GM12875 (cell line): Measurements from ENCODE around the gene CARD10.

Experiments used
- H3K4me3 ChIP-seq: one replicate; pipeline ENCODE4 v1.5.1; 2011; ENCODE audit warnings: low read depth, low read length, control low read depth
- CTCF ChIP-seq: IDR thresholded peaks from 2 replicates; pipeline ENCODE4 v1.5.1; 2011; ENCODE audit warnings: low read depth, mild to moderate bottlenecking, control low read depth, inconsistent platforms, low read length, moderate library complexity, borderline replicate concordance; ENCODE audit not compliant: insufficient read depth

The CARD10 gene

GRCh38 chr22:37559521-37559900, 40.3 kb upstream of the CARD10 start:
- H3K4me3 ChIP-seq = no peak overlapping the region

GRCh38 chr22:37558815-37559214, 39.6 kb upstream of the CARD10 start:
- H3K4me3 ChIP-seq = no peak overlapping the region
- TF ChIP-seq CTCF = no peak

More at GRCh38 chr22:37559521-37559900, 40.3 kb upstream of the CARD10 start:
- TF ChIP-seq CTCF = no peak

GRCh38 chr22:37557321-37558001, 38.2 kb upstream of the CARD10 start:
- H3K4me3 ChIP-seq = no peak overlapping the region
- TF ChIP-seq CTCF = no peak

- no peak overlapping the region for H3K4me3 ChIP-seq
- no peak for TF ChIP-seq CTCF
These were observed 37.5 kb upstream of the CARD10 start for GRCh38 chr22:37556710-37557109.

GRCh38 chr22:37555029-37555428, 35.8 kb upstream of the CARD10 start:
- no peak for TF ChIP-seq CTCF
- H3K4me3 ChIP-seq = no peak overlapping the region

- no peak overlapping the region for H3K4me3 ChIP-seq
- TF ChIP-seq CTCF = no peak
These were observed 34.5 kb upstream of the CARD10 start for GRCh38 chr22:37553725-37554124.

GRCh38 chr22:37552524-37553163, 33.4 kb upstream of the CARD10 start:
- H3K4me3 ChIP-seq = no peak overlapping the region

More at GRCh38 chr22:37552524-37553163, 33.4 kb upstream of the CARD10 start:
- no peak for TF ChIP-seq CTCF
